Measurements from ENCODE around the gene EMC8.

Gene EMC8

GRCh38 chr16:85784813-85785212 lies 14.5 kb downstream of the EMC8 start:
- Histone ChIP-seq H3K36me3 (ENCODE audit: control insufficient read depth in 2 of 2, insufficient read depth in 2 of 2, low read length in 2 of 2) (peaks cover 23 to 42% of the 10 kb centered on the region in 2 donors), H3K4me1 (ENCODE audit: control insufficient read depth, insufficient read depth, low read length) (peaks cover 12% of the 10 kb centered on the region), H3K4me3 (ENCODE audit: low read length in 2 of 2) (no peak overlapping the region), H3K27ac (ENCODE audit: low read length) (no peak overlapping the region), H3K9me3 (ENCODE audit: control insufficient read depth in 2 of 2, low read length in 2 of 2) (no peaks in the 10 kb centered on the region), H3K27me3 (ENCODE audit: control insufficient read depth in 1 of 2, insufficient read depth in 2 of 2, low read length in 2 of 2) (no peaks in the 10 kb centered on the region), H3K9ac (ENCODE audit: low read length in 2 of 2) (no peak overlapping the region)

- Histone ChIP-seq H3K4me1 (ENCODE audit: control insufficient read depth, insufficient read depth, low read length) (peaks cover 12% of the 10 kb centered on the region), H3K27ac (ENCODE audit: low read length) (no peak overlapping the region), H3K9ac (ENCODE audit: low read length in 2 of 2) (no peak overlapping the region), H3K9me3 (ENCODE audit: control insufficient read depth in 2 of 2, low read length in 2 of 2) (no peaks in the 10 kb centered on the region), H3K36me3 (ENCODE audit: control insufficient read depth in 2 of 2, insufficient read depth in 2 of 2, low read length in 2 of 2) (peaks cover 24 to 46% of the 10 kb centered on the region in 2 donors), H3K27me3 (ENCODE audit: control insufficient read depth in 1 of 2, insufficient read depth in 2 of 2, low read length in 2 of 2) (no peaks in the 10 kb centered on the region), H3K4me3 (ENCODE audit: low read length in 2 of 2) (no peak overlapping the region)
These were observed 15.9 kb downstream of the EMC8 start for GRCh38 chr16:85783441-85783840.

GRCh38 chr16:85782451-85782850 lies 16.9 kb downstream of the EMC8 start:
- H3K9me3 ChIP-seq (ENCODE audit: control insufficient read depth in 2 of 2, low read length in 2 of 2) = no peaks in the 10 kb centered on the region
- peaks cover 24 to 47% of the 10 kb centered on the region in 2 donors for H3K36me3 ChIP-seq (ENCODE audit: control insufficient read depth in 2 of 2, insufficient read depth in 2 of 2, low read length in 2 of 2)
- peak overlapping the region in 1 of 2 donors; percentile 22 for H3K4me3 ChIP-seq (ENCODE audit: low read length in 2 of 2)
- peak overlapping the region; percentile 31 for H3K27ac ChIP-seq (ENCODE audit: low read length)
- H3K4me1 ChIP-seq (ENCODE audit: control insufficient read depth, insufficient read depth, low read length) = peaks cover 12% of the 10 kb centered on the region
- H3K27me3 ChIP-seq (ENCODE audit: control insufficient read depth in 1 of 2, insufficient read depth in 2 of 2, low read length in 2 of 2) = no peaks in the 10 kb centered on the region
- H3K9ac ChIP-seq (ENCODE audit: low read length in 2 of 2) = no peak overlapping the region

- H3K4me1 ChIP-seq (ENCODE audit: control insufficient read depth, insufficient read depth, low read length) = peaks cover 12% of the 10 kb centered on the region
- H3K36me3 ChIP-seq (ENCODE audit: control insufficient read depth in 2 of 2, insufficient read depth in 2 of 2, low read length in 2 of 2) = peaks cover 23 to 47% of the 10 kb centered on the region in 2 donors
- peak overlapping the region; percentile 31 for H3K27ac ChIP-seq (ENCODE audit: low read length)
- H3K4me3 ChIP-seq (ENCODE audit: low read length in 2 of 2) = peak overlapping the region in 1 of 2 donors; percentile 22
- H3K27me3 ChIP-seq (ENCODE audit: control insufficient read depth in 1 of 2, insufficient read depth in 2 of 2, low read length in 2 of 2) = no peaks in the 10 kb centered on the region
- no peak overlapping the region for H3K9ac ChIP-seq (ENCODE audit: low read length in 2 of 2)
- no peaks in the 10 kb centered on the region for H3K9me3 ChIP-seq (ENCODE audit: control insufficient read depth in 2 of 2, low read length in 2 of 2)
These were observed 17.5 kb downstream of the EMC8 start for GRCh38 chr16:85781695-85782370.

GRCh38 chr16:85781156-85781555 lies 18.2 kb downstream of the EMC8 start:
- Histone ChIP-seq H3K27ac (ENCODE audit: low read length) (no peak overlapping the region), H3K36me3 (ENCODE audit: control insufficient read depth in 2 of 2, insufficient read depth in 2 of 2, low read length in 2 of 2) (peaks cover 23 to 42% of the 10 kb centered on the region in 2 donors), H3K9me3 (ENCODE audit: control insufficient read depth in 2 of 2, low read length in 2 of 2) (no peaks in the 10 kb centered on the region), H3K4me3 (ENCODE audit: low read length in 2 of 2) (no peak overlapping the region), H3K27me3 (ENCODE audit: control insufficient read depth in 1 of 2, insufficient read depth in 2 of 2, low read length in 2 of 2) (no peaks in the 10 kb centered on the region), H3K9ac (ENCODE audit: low read length in 2 of 2) (no peak overlapping the region), H3K4me1 (ENCODE audit: control insufficient read depth, insufficient read depth, low read length) (peaks cover 12% of the 10 kb centered on the region)

GRCh38 chr16:85780281-85780680 lies 19.1 kb downstream of the EMC8 start:
- no peaks in the 10 kb centered on the region for H3K27me3 ChIP-seq (ENCODE audit: control insufficient read depth in 1 of 2, insufficient read depth in 2 of 2, low read length in 2 of 2)
- H3K4me1 ChIP-seq (ENCODE audit: control insufficient read depth, insufficient read depth, low read length) = peaks cover 12% of the 10 kb centered on the region
- no peak overlapping the region for H3K4me3 ChIP-seq (ENCODE audit: low read length in 2 of 2)
- no peaks in the 10 kb centered on the region for H3K9me3 ChIP-seq (ENCODE audit: control insufficient read depth in 2 of 2, low read length in 2 of 2)
- H3K9ac ChIP-seq (ENCODE audit: low read length in 2 of 2) = no peak overlapping the region
- H3K27ac ChIP-seq (ENCODE audit: low read length) = no peak overlapping the region
- peaks cover 26 to 39% of the 10 kb centered on the region in 2 donors for H3K36me3 ChIP-seq (ENCODE audit: control insufficient read depth in 2 of 2, insufficient read depth in 2 of 2, low read length in 2 of 2)

GRCh38 chr16:85778873-85779272 lies 20.5 kb downstream of the EMC8 start:
- Histone ChIP-seq H3K27ac (ENCODE audit: low read length) (no peak overlapping the region), H3K27me3 (ENCODE audit: control insufficient read depth in 1 of 2, insufficient read depth in 2 of 2, low read length in 2 of 2) (no peaks in the 10 kb centered on the region), H3K9ac (ENCODE audit: low read length in 2 of 2) (no peak overlapping the region), H3K4me1 (ENCODE audit: control insufficient read depth, insufficient read depth, low read length) (peaks cover 12% of the 10 kb centered on the region), H3K9me3 (ENCODE audit: control insufficient read depth in 2 of 2, low read length in 2 of 2) (no peaks in the 10 kb centered on the region), H3K4me3 (ENCODE audit: low read length in 2 of 2) (no peak overlapping the region), H3K36me3 (ENCODE audit: control insufficient read depth in 2 of 2, insufficient read depth in 2 of 2, low read length in 2 of 2) (peaks cover 26 to 39% of the 10 kb centered on the region in 2 donors)

- H3K9ac ChIP-seq (ENCODE audit: low read length in 2 of 2) = no peak overlapping the region
- H3K27me3 ChIP-seq (ENCODE audit: control insufficient read depth in 1 of 2, insufficient read depth in 2 of 2, low read length in 2 of 2) = no peaks in the 10 kb centered on the region
- H3K27ac ChIP-seq (ENCODE audit: low read length) = no peak overlapping the region
- H3K9me3 ChIP-seq (ENCODE audit: control insufficient read depth in 2 of 2, low read length in 2 of 2) = no peaks in the 10 kb centered on the region
- no peak overlapping the region for H3K4me3 ChIP-seq (ENCODE audit: low read length in 2 of 2)
- peaks cover 26 to 35% of the 10 kb centered on the region in 2 donors for H3K36me3 ChIP-seq (ENCODE audit: control insufficient read depth in 2 of 2, insufficient read depth in 2 of 2, low read length in 2 of 2)
- H3K4me1 ChIP-seq (ENCODE audit: control insufficient read depth, insufficient read depth, low read length) = peaks cover 12% of the 10 kb centered on the region
These were observed 21.6 kb downstream of the EMC8 start for GRCh38 chr16:85777583-85778310.

- no peak overlapping the region for H3K27ac ChIP-seq (ENCODE audit: low read length)
- peaks cover 19 to 29% of the 10 kb centered on the region in 2 donors for H3K36me3 ChIP-seq (ENCODE audit: control insufficient read depth in 2 of 2, insufficient read depth in 2 of 2, low read length in 2 of 2)
- no peaks in the 10 kb centered on the region for H3K9me3 ChIP-seq (ENCODE audit: control insufficient read depth in 2 of 2, low read length in 2 of 2)
- no peaks in the 10 kb centered on the region for H3K4me1 ChIP-seq (ENCODE audit: control insufficient read depth, insufficient read depth, low read length)
- no peak overlapping the region for H3K9ac ChIP-seq (ENCODE audit: low read length in 2 of 2)
- no peaks in the 10 kb centered on the region for H3K27me3 ChIP-seq (ENCODE audit: control insufficient read depth in 1 of 2, insufficient read depth in 2 of 2, low read length in 2 of 2)
- H3K4me3 ChIP-seq (ENCODE audit: low read length in 2 of 2) = no peak overlapping the region
These were observed 24.5 kb downstream of the EMC8 start for GRCh38 chr16:85774811-85775210.

- H3K4me1 ChIP-seq (ENCODE audit: control insufficient read depth, insufficient read depth, low read length) = no peaks in the 10 kb centered on the region
- H3K9me3 ChIP-seq (ENCODE audit: control insufficient read depth in 2 of 2, low read length in 2 of 2) = no peaks in the 10 kb centered on the region
- H3K27me3 ChIP-seq (ENCODE audit: control insufficient read depth in 1 of 2, insufficient read depth in 2 of 2, low read length in 2 of 2) = no peaks in the 10 kb centered on the region
- no peak overlapping the region for H3K27ac ChIP-seq (ENCODE audit: low read length)
- H3K4me3 ChIP-seq (ENCODE audit: low read length in 2 of 2) = no peak overlapping the region
- H3K36me3 ChIP-seq (ENCODE audit: control insufficient read depth in 2 of 2, insufficient read depth in 2 of 2, low read length in 2 of 2) = peaks cover 16 to 23% of the 10 kb centered on the region in 2 donors
- no peak overlapping the region for H3K9ac ChIP-seq (ENCODE audit: low read length in 2 of 2)
These were observed 25.2 kb downstream of the EMC8 start for GRCh38 chr16:85774136-85774535.

GRCh38 chr16:85773044-85773443 lies 26.3 kb downstream of the EMC8 start:
- peaks cover 8 to 16% of the 10 kb centered on the region in 2 donors for H3K36me3 ChIP-seq (ENCODE audit: control insufficient read depth in 2 of 2, insufficient read depth in 2 of 2, low read length in 2 of 2)
- no peak overlapping the region for H3K27ac ChIP-seq (ENCODE audit: low read length)
- H3K9me3 ChIP-seq (ENCODE audit: control insufficient read depth in 2 of 2, low read length in 2 of 2) = no peaks in the 10 kb centered on the region
- H3K4me3 ChIP-seq (ENCODE audit: low read length in 2 of 2) = no peak overlapping the region
- H3K4me1 ChIP-seq (ENCODE audit: control insufficient read depth, insufficient read depth, low read length) = no peaks in the 10 kb centered on the region
- H3K27me3 ChIP-seq (ENCODE audit: control insufficient read depth in 1 of 2, insufficient read depth in 2 of 2, low read length in 2 of 2) = no peaks in the 10 kb centered on the region
- H3K9ac ChIP-seq (ENCODE audit: low read length in 2 of 2) = no peak overlapping the region

Data from stomach smooth muscle (tissue), 2 donors.